ENCODE results near the gene EPS8L1.

GRCh38 chr19:55027472-55028337 lies 48.0 kb upstream of the EPS8L1 start:
- no peak for TF ChIP-seq POLR2A (IDR thresholded peaks at IDR 0.05)
- no peak for TF ChIP-seq CTCF (IDR thresholded peaks at IDR 0.05)
- TF ChIP-seq POLR2AphosphoS5 (IDR thresholded peaks at IDR 0.05; ENCODE audit: insufficient read depth in 1 of 2, low read depth in 1 of 2) = no peak
